ENCODE data around the gene CYP46A1.

CYP46A1 gene

GRCh38 chr14:99699861-99700260 is 15.8 kb downstream of the CYP46A1 start:
- Histone ChIP-seq H3K9me3 (no peaks in the 10 kb centered on the region; the same call in 1 of the 2 replicates), H3K36me3 (no peaks in the 10 kb centered on the region), H3K27me3 (peaks cover 6% of the 10 kb centered on the region; the same call in 1 of the 2 replicates), H3K4me1 (no peaks in the 10 kb centered on the region), H3K4me3 (ENCODE audit: low read depth, low read length) (no peak overlapping the region)
- TF ChIP-seq CTCF (IDR thresholded peaks at IDR 0.05; ENCODE audit: low read depth, low read length): no peak
- DNase-seq: no peak

- no peak for TF ChIP-seq CTCF (IDR thresholded peaks at IDR 0.05; ENCODE audit: low read depth, low read length)
- H3K4me3 ChIP-seq (ENCODE audit: low read depth, low read length): no peak overlapping the region
- H3K27me3 ChIP-seq: peaks cover 6% of the 10 kb centered on the region; the same call in 1 of the 2 replicates
- no peaks in the 10 kb centered on the region for H3K36me3 ChIP-seq
- no peak for DNase-seq
- H3K4me1 ChIP-seq: no peaks in the 10 kb centered on the region
- H3K9me3 ChIP-seq: no peaks in the 10 kb centered on the region; the same call in 1 of the 2 replicates
These were observed 16.3 kb downstream of the CYP46A1 start for GRCh38 chr14:99700379-99700778.

- H3K36me3 ChIP-seq: no peaks in the 10 kb centered on the region
- DNase-seq: no peak
- no peak for TF ChIP-seq CTCF (IDR thresholded peaks at IDR 0.05; ENCODE audit: low read depth, low read length)
These were observed 17.2 kb downstream of the CYP46A1 start for GRCh38 chr14:99701260-99701659.

GRCh38 chr14:99702115-99702514 is 18.0 kb downstream of the CYP46A1 start:
- no peaks in the 10 kb centered on the region for H3K4me1 ChIP-seq
- no peak overlapping the region for H3K4me3 ChIP-seq (ENCODE audit: low read depth, low read length)
- no peak for DNase-seq
- H3K36me3 ChIP-seq: no peaks in the 10 kb centered on the region
- no peaks in the 10 kb centered on the region; the same call in 1 of the 2 replicates for H3K9me3 ChIP-seq
- H3K27me3 ChIP-seq: no peaks in the 10 kb centered on the region
- TF ChIP-seq CTCF (IDR thresholded peaks at IDR 0.05; ENCODE audit: low read depth, low read length): no peak

More at GRCh38 chr14:99701260-99701659, 17.2 kb downstream of the CYP46A1 start:
- Histone ChIP-seq H3K9me3 (no peaks in the 10 kb centered on the region; the same call in 1 of the 2 replicates), H3K27me3 (no peaks in the 10 kb centered on the region), H3K4me1 (no peaks in the 10 kb centered on the region), H3K4me3 (ENCODE audit: low read depth, low read length) (no peak overlapping the region)

- Histone ChIP-seq H3K4me1 (no peaks in the 10 kb centered on the region), H3K4me3 (ENCODE audit: low read depth, low read length) (no peak overlapping the region), H3K9me3 (no peaks in the 10 kb centered on the region; the same call in 1 of the 2 replicates), H3K27me3 (no peaks in the 10 kb centered on the region), H3K36me3 (no peaks in the 10 kb centered on the region)
- no peak for TF ChIP-seq CTCF (IDR thresholded peaks at IDR 0.05; ENCODE audit: low read depth, low read length)
- DNase-seq: no peak
These were observed 19.3 kb downstream of the CYP46A1 start for GRCh38 chr14:99703381-99703780.

- DNase-seq: no peak
- Histone ChIP-seq H3K4me3 (ENCODE audit: low read depth, low read length) (no peak overlapping the region), H3K27me3 (no peaks in the 10 kb centered on the region), H3K9me3 (no peaks in the 10 kb centered on the region; the same call in 1 of the 2 replicates), H3K4me1 (no peaks in the 10 kb centered on the region), H3K36me3 (no peaks in the 10 kb centered on the region)
- no peak for TF ChIP-seq CTCF (IDR thresholded peaks at IDR 0.05; ENCODE audit: low read depth, low read length)
These were observed 19.9 kb downstream of the CYP46A1 start for GRCh38 chr14:99704037-99704436.
